BJ (cell line): ENCODE data around the gene DPP7. TPM values are rescaled to one million over a fixed set of nuclear protein-coding genes. Genes with fewer than 3 reads are reported as not detected.

Experiments used
- CTCF ChIA-PET: fragments of 350-600 bp; formaldehyde crosslinking; extraction: SDS; loops from one replicate; lab custom pipeline; 2021; ENCODE audit warnings: antibody characterized with exemption, inconsistent platforms; lab: Yijun Ruan, JAX
- POLR2A ChIA-PET: fragments of 300-600 bp; sonication (Branson Sonifier 250); formaldehyde crosslinking; extraction: SDS; loops from one replicate; lab custom pipeline; 2021; ENCODE audit warnings: antibody characterized with exemption; lab: Charles Lee
- DNase-seq: peaks from one replicate; pipeline ENCODE4 v3.0.0-alpha.2; 2011; ENCODE audit warnings: low read depth
- H3K27me3 ChIP-seq: 2 replicates; pipeline ENCODE4 v1.6.0; 2011; ENCODE audit warnings: low read length; ENCODE audit not compliant: control insufficient read depth, insufficient read depth
- H3K36me3 ChIP-seq: 2 replicates; pipeline ENCODE4 v1.5.1; 2011; ENCODE audit warnings: low read length; ENCODE audit not compliant: control insufficient read depth, insufficient read depth
- H3K4me3 ChIP-seq: 2 replicates; pipeline ENCODE4 v1.5.1; 2011; ENCODE audit warnings: low read depth, mild to moderate bottlenecking, control low read depth, low read length
- polyA plus RNA-seq: library from polyadenylated mRNA; depleted of rRNA; stranded (reverse); fragments of >200 nt; gene quantifications from 2 replicates; pipeline ENCODE4 v1.2.3, GENCODE V29; 2011
- TF ChIP-seq, protein P1 (sequence below): IDR thresholded peaks from 2 replicates; pipeline ENCODE4 v1.5.1; 2011; ENCODE audit warnings: low read depth, mild to moderate bottlenecking, control low read depth, inconsistent platforms, low read length, moderate library complexity; ENCODE audit not compliant: insufficient read depth

Gene DPP7
- polyA plus RNA-seq, 1 experiment: 94.4 TPM

DNA sequence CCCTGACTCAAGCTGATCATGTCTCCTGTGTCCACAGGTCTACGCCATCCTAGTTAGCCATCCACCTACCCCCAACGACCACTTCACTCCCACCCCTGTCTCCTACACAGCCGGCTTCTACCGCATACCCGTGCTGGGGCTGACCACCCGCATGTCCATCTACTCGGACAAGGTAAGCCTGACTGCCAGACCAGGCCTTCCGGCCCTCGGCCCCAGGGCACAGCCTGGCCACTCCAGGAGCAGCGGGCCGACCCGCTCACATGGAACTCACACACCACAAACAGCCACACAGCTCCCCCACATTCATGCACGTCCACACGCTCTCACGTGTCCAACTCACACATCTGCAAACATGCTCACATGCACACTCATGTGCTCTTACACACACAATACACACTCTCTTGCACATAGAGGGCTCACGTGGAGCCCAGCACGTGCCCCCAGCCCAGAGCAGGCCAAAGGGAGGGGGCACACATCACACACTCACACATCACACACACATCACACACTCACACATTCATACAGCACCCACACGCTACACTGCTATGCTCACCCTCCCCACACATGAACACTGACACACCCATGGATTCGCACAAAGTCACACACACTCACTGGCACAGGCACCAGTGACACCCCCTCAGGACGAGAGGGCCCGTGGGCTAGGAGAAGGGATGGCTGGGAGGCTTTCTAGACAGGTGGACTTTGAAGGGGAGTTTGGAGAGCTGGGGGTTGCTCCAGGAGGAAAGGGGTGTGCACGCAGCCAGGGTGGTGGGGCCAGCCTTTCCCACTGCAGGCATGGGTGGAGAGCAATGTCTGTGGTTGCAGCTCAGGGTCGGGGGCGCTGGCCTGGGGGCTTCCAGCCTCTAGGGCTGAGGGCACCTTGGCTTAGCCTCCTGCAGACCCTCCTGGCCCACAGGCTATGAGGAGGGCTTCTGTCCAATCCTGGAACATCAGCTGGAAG is 27.7 kb upstream of the DPP7 start:
- ChIA-PET CTCF (interaction anchor here (2.1 kb wide), 1 partner anchor 23 kb away, joined by 5 read pairs; no protein-coding TSS in a partner anchor), POLR2A (no interaction called here)
- TF ChIP-seq, protein P1, sequence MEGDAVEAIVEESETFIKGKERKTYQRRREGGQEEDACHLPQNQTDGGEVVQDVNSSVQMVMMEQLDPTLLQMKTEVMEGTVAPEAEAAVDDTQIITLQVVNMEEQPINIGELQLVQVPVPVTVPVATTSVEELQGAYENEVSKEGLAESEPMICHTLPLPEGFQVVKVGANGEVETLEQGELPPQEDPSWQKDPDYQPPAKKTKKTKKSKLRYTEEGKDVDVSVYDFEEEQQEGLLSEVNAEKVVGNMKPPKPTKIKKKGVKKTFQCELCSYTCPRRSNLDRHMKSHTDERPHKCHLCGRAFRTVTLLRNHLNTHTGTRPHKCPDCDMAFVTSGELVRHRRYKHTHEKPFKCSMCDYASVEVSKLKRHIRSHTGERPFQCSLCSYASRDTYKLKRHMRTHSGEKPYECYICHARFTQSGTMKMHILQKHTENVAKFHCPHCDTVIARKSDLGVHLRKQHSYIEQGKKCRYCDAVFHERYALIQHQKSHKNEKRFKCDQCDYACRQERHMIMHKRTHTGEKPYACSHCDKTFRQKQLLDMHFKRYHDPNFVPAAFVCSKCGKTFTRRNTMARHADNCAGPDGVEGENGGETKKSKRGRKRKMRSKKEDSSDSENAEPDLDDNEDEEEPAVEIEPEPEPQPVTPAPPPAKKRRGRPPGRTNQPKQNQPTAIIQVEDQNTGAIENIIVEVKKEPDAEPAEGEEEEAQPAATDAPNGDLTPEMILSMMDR: no peak
- Histone ChIP-seq H3K27me3 (peaks cover 26% of the 10 kb centered on the region), H3K36me3 (no peaks in the 10 kb centered on the region), H3K4me3 (no peak overlapping the region)
- DNase-seq: no peak

DNA sequence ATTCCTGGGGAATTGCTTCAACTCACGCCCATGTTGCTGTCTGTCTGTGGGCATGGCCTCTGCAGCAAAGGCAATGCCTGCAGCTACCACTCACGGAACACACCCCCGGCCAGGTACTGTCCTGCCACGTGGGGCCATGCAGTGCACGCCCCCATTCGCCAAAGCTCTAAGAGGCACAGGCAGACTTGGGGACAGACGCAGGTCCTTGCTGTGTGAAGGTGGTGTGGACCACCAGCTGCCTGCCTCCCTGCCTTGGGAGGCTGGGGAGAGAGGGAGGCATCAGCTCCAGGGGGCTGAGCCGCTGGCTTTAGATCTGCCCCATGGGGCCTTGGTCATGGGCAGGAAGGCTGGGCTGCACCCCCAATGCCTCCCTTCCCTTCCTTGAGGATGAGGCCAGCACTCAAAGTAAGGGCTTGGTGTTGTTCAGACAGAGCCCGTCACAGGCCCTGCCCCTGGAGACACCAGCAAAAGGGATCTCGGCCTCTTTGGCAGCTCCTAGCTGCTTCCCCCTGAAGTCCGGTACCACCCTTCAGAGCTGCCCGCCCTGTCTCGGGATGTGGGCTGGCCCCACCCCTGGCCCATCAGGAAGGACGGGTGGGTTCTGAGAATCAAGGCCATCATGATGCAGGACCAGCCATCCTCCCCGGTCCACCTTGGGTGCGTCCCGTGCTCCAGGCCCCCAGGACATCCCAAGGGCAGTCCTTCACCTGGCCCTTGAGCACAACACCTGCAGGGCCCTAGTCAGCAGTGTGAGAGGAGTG is 26.7 kb upstream of the DPP7 start:
- POLR2A ChIA-PET: no interaction called here
- H3K36me3 ChIP-seq: no peaks in the 10 kb centered on the region
- CTCF ChIA-PET: interaction anchor here (0.8 to 2.1 kb wide), 2 partner anchors 18 to 22 kb away, joined by 3 to 5 read pairs; no protein-coding TSS in a partner anchor

DNA sequence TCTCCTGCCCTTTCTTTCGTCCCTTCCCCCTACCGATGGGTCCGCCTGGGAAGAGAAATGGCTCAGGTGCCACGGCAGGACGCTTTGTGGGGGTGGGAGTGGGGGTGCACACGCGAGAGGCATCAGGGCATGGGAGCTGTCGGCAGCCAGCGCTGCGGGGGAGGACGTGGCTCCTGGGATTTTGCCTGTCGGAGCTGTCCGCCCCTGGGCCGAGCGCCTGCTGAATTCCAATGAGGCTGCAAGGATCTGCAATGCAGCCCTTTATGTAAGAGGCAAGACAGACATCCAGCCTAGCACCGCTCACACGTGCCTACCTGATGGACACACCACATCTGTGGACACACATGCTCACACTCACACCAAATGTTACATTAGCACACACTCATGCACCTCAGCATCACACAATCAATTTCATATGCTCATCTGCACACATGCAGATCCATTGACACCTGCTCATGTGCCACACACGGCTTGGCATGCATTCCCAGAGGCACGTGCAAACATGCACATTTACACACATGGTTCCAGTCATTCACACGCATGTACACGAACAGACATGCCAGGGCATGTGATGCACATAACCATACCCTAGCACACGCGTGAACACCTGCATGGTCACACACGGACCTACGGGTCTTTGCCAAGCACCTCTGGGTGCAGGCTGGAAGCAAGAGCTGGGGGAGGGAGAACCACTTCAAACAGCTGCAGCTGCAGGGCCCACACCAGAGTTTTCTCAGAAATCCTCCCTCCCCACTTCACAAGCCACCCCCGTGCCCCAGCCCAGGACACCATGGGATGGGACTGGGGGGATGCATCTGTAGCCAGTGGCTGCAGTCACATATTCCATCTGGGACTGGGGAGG is 25.8 kb upstream of the DPP7 start:
- Histone ChIP-seq H3K27me3 (peaks cover 31% of the 10 kb centered on the region), H3K36me3 (no peaks in the 10 kb centered on the region), H3K4me3 (no peak overlapping the region)
- TF ChIP-seq, protein P1: no peak
- no peak for DNase-seq
- POLR2A ChIA-PET: no interaction called here
- CTCF ChIA-PET: interaction anchor here (0.8 to 2.1 kb wide), 3 partner anchors 17 to 21 kb away, joined by 3 to 5 read pairs (median 3); no protein-coding TSS in a partner anchor

More for the DNA sequence above, 26.7 kb upstream of the DPP7 start:
- H3K27me3 ChIP-seq: peaks cover 31% of the 10 kb centered on the region
- DNase-seq: no peak
- TF ChIP-seq, protein P1: no peak
- H3K4me3 ChIP-seq: no peak overlapping the region

DNA sequence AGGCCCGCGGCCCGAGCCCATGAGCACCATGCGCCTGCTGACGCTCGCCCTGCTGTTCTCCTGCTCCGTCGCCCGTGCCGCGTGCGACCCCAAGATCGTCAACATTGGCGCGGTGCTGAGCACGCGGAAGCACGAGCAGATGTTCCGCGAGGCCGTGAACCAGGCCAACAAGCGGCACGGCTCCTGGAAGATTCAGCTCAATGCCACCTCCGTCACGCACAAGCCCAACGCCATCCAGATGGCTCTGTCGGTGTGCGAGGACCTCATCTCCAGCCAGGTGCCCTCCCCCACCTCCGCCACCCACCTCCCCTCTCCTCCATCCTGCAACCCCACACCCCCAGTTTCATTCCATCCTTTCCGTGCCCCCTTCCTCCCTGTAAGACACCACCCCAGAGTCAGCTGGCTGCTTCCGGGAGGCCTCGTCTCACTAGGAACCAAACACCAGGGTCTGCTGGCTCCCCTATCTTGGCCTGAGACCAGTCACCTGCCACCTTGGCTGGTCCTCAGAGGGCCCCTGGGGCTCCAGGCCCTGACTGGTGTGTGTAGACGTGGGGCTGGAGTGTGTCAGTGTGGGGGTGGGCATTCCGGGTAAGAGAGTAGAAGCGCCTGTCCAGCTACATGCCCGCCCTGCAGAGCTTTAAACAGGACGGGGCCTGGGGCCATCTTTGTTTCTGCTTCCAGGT is 25.1 kb upstream of the DPP7 start:
- Histone ChIP-seq H3K27me3 (peaks cover 31% of the 10 kb centered on the region), H3K36me3 (no peaks in the 10 kb centered on the region), H3K4me3 (no peak overlapping the region)
- POLR2A ChIA-PET: no interaction called here
- DNase-seq: no peak
- CTCF ChIA-PET: interaction anchor here (1.0 to 1.3 kb wide), 3 partner anchors 12 to 105 kb away, joined by 3 to 4 read pairs (median 3); no protein-coding TSS in a partner anchor
- TF ChIP-seq, protein P1: no peak
